ENCODE measurements around the gene PDGFRB.

GRCh38 chr5:150067405-150067960 is 88.2 kb downstream of the PDGFRB start:
- TF ChIP-seq CTCF (IDR thresholded peaks at IDR 0.05): no peak
- no peak for TF ChIP-seq POLR2A (IDR thresholded peaks at IDR 0.05)
